Ecto neural progenitor cell (in vitro differentiated cells): Measurements from ENCODE around the gene DCTD.

Experiments
- DNase-seq: peaks from one replicate; pipeline ENCODE4 v3.0.0-alpha.2; 2018; ENCODE audit warnings: low spot score

Gene DCTD

GRCh38 chr4:182871616-182872015 is 45.6 kb downstream of the DCTD start:
- DNase-seq = no peak

- DNase-seq = no peak
Measured at GRCh38 chr4:182869697-182870096, 47.5 kb downstream of the DCTD start.

DNA sequence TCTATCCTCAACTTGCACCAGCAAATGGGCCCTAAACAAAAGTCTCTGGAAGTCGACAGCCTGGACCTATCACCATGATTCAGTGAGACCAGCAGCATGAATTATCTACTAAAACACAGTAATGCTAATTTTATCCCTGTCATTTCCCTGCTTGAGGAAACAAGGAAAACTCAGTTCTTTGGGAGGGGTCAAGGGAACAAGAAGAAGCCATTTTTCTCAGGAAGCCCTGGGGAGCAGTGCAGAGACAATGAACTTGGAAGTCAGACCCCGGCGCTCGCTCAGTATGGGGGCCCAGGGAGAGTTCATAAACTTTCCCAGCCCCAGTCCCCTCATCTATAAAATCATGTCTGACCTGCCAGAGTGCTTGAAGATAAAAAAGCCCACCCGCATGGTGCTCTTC is 50.4 kb downstream of the DCTD start:
- DNase-seq = no peak

- DNase-seq = no peak
Measured at GRCh38 chr4:182863501-182863900, 53.7 kb downstream of the DCTD start.

DNA sequence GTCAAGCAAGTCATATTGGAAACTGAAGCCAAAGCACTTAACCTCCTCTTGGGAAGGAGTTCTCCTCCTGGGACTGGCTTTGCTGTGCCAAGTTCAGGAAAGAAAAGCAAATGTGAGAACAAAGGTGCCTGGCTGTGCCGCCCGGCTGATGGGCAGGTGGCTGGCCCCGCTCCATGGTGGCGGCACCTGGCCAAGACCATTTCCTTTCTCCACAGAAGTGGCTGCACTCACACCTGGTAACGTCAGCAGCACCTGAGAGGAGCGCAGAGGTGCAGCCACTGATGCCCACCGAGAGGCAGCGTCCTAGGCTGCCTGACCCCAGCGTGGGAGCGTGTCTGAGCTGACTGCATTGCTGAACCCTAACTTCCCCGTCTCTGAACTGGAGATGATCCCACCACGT is 54.3 kb downstream of the DCTD start:
- no peak for DNase-seq

DNA sequence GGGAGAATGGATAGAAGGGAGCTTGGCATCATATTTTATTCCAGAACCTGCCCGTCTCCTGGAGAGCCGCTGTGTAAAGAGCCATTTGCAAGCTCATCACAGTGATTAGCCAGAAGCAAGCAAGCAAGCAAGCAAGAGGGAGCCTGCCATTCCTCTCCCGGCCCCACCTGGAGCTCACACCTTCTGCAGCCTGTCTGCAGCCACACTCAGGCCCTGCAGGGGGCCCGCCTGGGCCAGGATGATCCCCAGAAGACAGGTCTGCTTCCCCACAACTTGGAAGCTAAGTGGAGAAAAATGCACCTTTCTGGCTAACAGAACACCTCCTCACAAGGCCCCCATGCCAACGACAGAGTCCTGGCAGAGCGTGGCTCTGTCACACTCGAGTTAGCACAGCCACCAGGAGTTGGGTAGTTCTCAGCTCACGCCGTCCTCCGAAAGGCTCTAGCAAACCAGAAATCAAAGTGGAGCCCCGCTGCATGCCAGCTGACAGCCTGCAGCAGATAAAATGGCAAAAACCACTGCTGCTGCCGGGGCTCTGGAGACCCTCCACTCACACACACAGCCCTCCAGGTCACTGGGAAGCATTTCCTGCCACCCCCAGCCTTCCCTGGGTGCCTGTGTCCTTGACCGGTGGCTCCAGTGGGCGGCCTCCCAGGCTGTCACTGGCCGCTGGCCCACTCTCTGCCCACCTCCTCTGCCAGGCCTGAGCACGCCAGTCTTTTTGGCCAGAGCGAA is 54.9 kb downstream of the DCTD start:
- DNase-seq = no peak

DNA sequence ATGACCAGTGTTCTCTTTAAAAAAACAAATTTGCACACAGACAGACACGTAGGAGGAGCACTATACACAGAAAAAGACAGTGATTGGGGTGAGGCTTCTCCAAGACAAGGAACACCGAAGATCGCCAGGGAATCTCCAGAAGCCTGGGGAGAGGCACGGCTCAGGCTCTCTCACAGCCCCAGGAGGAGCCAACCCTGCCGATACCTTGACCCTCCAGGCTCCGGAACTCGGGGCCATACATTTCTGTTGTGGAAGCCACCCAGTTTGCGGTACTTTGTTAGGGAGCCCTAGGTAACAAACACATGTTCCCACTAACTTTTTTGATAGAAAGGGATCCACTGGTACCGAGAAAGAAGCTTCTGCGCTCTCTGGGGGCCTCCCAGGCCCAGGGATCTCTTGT is 55.8 kb downstream of the DCTD start:
- DNase-seq = no peak

GRCh38 chr4:182859730-182860129 is 57.5 kb downstream of the DCTD start:
- no peak for DNase-seq

- no peak for DNase-seq
Measured at GRCh38 chr4:182858711-182859110, 58.5 kb downstream of the DCTD start.

- DNase-seq = no peak
Measured at GRCh38 chr4:182856862-182857261, 60.3 kb downstream of the DCTD start.

GRCh38 chr4:182855877-182856276 is 61.3 kb downstream of the DCTD start:
- no peak for DNase-seq

GRCh38 chr4:182855312-182855711 is 61.9 kb downstream of the DCTD start:
- no peak for DNase-seq

- no peak for DNase-seq
Measured at GRCh38 chr4:182854466-182854865, 62.7 kb downstream of the DCTD start.

- DNase-seq = no peak
Measured at GRCh38 chr4:182853731-182854330, 63.4 kb downstream of the DCTD start.

DNA sequence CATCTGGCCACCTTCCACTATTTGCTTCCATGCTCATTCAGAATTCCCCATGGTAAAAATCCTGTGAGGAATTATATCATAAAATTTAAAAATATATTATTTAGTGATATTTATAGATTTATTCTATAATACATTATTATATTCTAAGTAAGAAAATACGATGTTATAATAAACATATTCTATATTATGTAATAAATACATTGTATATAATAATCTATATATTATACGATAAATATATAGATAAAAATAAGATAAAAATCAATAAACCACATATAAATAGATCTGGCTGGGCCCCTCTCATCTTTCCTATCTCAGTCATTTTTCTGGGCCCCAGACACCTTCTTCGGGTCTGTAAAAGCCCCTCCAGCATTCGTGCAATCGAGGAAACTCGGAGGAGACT is 68.5 kb downstream of the DCTD start:
- DNase-seq = no peak

DNA sequence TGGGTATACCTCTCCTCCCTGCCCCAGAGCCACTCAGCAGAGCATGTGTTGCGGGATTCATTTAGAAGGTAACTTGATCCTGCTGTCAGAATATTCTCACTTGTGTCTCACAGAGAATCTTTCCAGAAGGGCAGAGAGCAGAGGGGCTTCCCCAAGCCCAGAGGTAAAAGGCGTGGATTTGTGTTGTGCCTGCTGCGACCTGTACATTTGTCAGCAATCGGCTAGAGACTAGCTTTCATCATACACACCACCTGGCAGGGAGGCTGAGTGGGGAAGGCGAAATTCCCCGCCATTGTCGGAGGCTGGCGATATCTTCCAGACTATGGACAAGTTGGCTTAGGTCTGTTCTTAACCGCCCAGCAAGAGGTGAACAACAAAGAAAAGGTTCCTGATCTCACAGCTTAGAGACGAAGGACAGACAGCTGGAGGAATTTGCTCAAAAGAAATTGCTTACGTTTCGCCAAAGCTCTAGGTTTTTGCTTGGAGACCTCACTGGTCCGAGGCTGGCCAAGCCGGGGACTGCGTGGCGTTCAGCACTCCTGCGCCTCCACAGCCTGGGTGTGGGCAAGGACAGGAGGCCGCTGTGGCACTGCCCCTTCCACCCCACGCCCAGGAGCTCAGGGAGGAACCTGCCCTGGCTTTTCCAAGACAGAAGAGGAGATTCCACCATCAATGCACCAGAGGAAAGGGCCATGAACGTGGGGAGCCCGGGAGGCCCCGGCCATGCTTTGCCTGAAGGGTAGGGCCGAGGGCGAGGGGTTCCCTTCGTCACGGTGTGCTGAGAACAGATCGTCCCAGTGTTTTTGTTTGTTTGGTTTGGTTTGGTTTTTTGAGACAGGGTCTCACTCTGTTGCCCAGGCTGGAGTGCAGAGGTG is 69.4 kb downstream of the DCTD start:
- DNase-seq = no peak

GRCh38 chr4:182846036-182846435 is 71.2 kb downstream of the DCTD start:
- DNase-seq = no peak

- no peak for DNase-seq
Measured at GRCh38 chr4:182845618-182846017, 71.6 kb downstream of the DCTD start.

GRCh38 chr4:182843808-182844325 is 73.3 kb downstream of the DCTD start:
- DNase-seq = no peak

DNA sequence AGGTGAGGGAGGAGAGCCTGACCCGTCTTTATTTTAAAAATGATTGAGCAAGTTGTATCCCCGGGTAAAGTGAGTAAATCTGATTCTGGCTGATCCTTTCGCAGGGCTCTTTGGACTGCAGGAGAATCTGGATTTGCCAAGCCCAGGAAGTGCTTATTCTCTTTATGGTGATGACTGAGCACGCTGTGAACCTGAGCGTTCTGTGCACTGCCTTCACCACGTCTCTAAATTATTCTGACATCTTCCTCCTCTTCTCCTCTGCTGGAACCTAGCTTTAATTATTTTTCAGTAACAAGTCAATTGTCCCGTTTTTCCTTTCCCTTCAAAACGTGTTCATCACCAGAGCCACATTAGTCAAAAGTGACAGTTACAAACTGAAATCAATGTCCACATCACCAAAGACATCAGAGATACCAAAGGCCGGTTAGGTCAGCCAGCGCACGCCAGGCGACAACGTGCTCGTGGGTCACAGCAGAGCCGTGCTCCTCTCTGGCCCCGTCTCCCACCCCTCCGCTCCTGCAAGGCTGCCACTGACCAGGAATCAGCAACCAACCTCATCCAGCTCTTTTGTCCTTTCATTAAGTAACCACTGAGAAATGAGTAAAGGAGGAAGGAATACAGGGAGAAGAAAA is 74.3 kb downstream of the DCTD start:
- no peak for DNase-seq

GRCh38 chr4:182842104-182842600 is 75.0 kb downstream of the DCTD start:
- DNase-seq = no peak

GRCh38 chr4:182840108-182840507 is 77.1 kb downstream of the DCTD start:
- no peak for DNase-seq
